Skeletal muscle cell (primary cell): ENCODE results near the gene PRRC2A.
A peak's percentile ranks its signal among the peaks of the same experiment; 100 is the strongest.
"Not testable (repeated sequence)": the region's sequence is repeated elsewhere in the genome, so short reads cannot be mapped to it uniquely, and the experiment has no call there.

Experiments
- DNase-seq: peaks from one replicate; pipeline ENCODE4 v3.0.0-alpha.2; 2010; ENCODE audit warnings: low read depth
- H3K4me3 ChIP-seq: 2 replicates; pipeline ENCODE4 v1.5.1; 2011; ENCODE audit warnings: low read depth, mild to moderate bottlenecking, control low read depth, low read length, moderate library complexity

Gene PRRC2A

DNA sequence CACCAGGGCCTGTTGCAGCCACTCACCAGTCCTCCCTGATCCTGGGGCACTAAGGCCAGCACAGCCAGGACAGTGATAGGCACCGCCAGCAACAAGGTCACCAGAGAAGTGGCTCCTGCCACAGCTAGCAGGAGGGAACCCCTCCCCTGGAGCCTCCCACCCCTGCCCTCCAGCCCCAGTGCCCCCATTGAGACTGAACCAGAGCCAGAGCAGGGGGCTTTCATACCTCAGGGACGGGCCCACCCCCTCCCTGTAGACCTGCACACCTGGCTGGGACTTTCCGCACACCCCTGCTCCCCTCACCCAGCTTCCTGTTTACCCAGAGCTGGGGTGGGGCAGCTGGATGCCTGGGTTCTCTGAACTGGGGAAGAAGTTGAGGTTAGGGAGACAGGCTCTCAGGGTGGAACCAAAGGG lies 38.3 kb upstream of the PRRC2A start, which contains the start of gene LTB:
Gene LTB (minus strand): TSS at position 195 of the 414 bp plus-strand sequence. CDS start 7 bp downstream, at position 188.
- H3K4me3 ChIP-seq = peak within 1 kb of the TSS; percentile 85
- no peak for DNase-seq

- no peak overlapping the region for H3K4me3 ChIP-seq
- no peak for DNase-seq
These were observed 35.0 kb upstream of the PRRC2A start for GRCh38 chr6:31585491-31585890.

GRCh38 chr6:31586008-31586407 lies 34.5 kb upstream of the PRRC2A start, which contains the start of gene LST1:
Gene LST1, plus strand, starts transcription at chr6:31586277. Its CDS starts 1,023 bp downstream, at chr6:31587300.
- H3K4me3 ChIP-seq = no peak within 1 kb of the TSS
- no peak for DNase-seq

DNA sequence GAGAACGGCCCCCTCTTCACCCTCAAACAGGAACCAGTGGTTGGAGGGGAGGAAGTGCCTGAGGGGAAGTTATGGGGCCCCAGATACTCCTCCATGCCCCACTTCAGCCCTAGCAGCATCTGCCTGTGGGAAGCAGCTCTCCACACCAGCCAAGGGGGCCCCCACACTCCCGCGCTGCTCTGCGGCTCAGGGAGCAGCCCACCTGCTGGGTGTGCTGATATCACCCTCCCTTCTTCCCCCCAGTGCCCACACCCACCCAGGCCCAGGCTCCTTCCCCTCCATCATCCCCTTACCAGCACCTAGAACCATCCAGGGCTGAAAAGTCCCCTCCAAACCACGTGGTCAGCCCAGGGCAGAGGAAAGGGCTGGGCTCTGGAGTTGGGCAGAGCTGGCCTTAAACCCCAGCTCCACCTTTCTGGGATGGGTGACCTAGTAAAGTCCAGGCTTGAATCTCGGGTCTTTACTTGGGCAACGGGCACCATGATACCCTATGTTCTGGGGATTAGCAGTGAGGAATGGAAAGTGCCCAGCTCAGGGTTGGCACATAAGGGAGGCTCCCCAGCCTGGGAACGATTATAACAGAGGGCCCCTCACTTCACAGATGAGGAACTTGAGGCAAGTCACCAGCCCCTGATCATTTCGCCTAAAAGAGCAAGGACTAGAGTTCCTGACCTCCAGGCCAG lies 33.8 kb upstream of the PRRC2A start:
- DNase-seq = no peak
- no peak overlapping the region for H3K4me3 ChIP-seq

GRCh38 chr6:31587791-31588777 lies 32.4 kb upstream of the PRRC2A start:
- H3K4me3 ChIP-seq = no peak overlapping the region
- no peak for DNase-seq

DNA sequence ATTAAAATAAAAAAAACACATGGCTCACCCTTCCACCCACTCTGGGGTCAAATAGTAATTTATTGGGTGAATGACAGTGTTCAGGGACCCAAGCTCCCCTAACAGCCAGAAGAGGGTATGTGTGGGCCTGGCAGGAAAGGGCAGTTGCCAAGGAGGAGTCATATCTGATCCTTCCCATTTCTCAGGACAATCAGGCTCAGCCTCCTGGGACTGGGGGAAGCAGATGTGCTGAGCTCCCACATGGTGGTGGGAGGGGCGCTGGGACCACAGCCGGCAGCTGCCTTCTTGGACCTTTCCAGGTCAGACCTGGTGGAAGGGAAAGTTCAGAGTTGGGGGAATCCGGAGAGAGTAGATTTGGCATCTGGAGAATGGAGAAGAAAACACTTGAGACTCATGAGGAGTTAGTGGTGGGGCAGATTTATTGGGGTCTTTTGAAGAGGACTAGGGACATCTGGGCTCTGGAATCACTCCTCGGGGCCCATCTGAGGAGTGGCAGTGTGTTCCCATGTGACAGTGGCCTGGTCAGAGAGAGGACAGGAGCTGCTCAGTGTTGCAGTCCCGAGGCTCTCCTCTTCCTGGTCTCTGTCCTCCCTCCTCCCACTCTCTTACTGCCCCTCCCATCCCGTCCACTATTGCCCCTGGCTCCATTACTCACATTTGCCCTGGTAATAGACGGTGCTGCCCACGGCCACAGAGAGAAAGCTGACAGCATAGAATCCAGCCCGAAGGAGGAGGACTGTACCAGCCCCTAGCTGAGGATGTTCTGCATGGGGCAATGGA lies 31.5 kb upstream of the PRRC2A start:
- DNase-seq = no peak

DNA sequence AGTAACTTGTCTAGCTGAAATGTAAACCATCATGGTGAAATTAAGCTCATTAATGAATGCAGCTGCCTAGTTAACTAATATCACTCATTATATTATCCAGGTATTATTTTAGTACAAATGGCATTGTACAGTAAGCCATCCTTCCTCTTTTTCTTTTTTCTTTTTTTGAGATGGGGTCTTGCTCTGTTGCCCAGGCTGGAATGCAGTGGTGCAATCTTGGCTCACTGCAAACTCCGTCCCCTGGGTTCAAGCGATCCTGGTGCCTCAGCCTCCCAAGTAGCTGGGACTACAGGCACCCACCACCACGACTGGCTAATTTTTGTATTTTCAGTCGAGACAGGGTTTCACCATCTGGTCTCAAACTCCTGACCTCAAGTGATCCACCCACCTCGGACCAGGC lies 29.8 kb upstream of the PRRC2A start:
- DNase-seq, H3K4me3 ChIP-seq: not testable (repeated sequence)

More for the DNA sequence above, 31.5 kb upstream of the PRRC2A start:
- H3K4me3 ChIP-seq = no peak overlapping the region

GRCh38 chr6:31592396-31592771 lies 28.1 kb upstream of the PRRC2A start:
- DNase-seq = no peak
- no peak overlapping the region for H3K4me3 ChIP-seq

GRCh38 chr6:31597006-31597405 lies 23.5 kb upstream of the PRRC2A start:
- no peak overlapping the region for H3K4me3 ChIP-seq
- no peak for DNase-seq

GRCh38 chr6:31607317-31607716 lies 13.2 kb upstream of the PRRC2A start:
- no peak for DNase-seq
- H3K4me3 ChIP-seq = no peak overlapping the region

DNA sequence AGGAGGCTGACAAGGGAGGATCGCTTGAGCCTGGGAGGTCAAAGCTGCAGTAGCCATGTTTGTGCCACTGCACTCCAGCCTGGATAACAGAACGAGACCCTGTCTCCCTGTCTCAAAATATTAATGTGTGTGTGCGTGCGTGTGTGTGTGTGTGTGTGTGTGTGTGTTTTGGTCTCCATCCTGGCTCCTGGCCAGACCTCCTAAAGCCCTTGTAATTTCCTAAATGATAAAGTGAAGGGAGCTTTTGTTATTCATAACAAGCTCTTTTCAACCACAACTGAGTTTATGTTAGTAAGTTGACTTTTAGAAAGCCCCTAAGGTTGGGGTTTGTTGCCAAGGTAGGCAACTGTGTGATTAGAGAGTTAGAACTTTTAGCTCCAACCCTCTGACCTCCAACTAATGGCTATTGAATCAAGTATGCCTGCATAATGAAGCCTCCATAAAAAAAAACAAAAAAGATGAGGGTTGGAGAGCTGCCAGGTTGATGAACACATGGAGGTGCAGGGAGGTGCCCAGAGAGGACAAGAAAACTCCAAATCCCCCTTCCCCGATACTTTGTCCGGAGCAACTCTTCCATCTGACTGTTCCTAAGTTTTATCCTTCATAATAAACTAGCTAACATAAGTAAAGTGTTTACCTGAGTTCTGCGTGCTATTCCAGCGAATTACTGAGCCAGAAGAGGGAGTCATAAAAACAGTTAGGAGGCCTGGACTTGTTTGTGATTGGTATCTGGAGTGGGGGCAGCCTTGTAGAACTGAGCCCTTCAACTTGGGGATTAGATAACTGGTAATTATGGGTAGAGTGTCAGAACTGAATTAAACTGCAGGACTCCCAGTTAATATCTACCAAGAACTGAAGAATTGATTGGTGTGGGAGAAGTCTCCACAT lies 10.8 kb upstream of the PRRC2A start:
- H3K4me3 ChIP-seq = no peak overlapping the region
- DNase-seq = no peak

GRCh38 chr6:31610968-31611367 lies 9.5 kb upstream of the PRRC2A start:
- no peak for DNase-seq
- H3K4me3 ChIP-seq = no peak overlapping the region

DNA sequence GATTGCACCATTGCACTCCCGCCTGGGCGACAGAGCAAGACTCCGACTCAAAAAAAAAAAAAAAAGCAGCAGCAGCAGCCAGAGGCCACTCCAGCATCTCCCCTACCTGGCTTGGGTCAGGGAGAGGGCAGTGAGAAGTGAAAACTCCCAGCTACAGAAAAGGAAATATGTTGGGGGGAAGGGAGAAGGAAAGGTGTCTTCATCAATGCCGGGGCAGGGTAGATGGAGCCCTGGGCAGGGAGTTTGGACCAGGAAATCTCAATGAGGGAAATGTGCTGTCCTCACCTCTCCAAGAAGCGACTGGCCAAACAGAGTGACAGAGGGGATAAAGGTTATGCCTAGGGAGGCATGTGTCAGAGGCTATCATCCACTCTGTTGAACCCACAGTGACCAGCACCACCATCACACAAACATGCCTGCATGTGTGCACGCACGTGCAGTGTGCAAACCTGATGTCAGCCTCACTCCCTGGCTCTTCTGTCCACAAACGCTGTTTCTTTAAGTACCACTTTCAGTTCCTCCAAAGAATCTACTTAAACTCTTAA lies 6.4 kb upstream of the PRRC2A start:
- DNase-seq = no peak
- H3K4me3 ChIP-seq = no peak overlapping the region

DNA sequence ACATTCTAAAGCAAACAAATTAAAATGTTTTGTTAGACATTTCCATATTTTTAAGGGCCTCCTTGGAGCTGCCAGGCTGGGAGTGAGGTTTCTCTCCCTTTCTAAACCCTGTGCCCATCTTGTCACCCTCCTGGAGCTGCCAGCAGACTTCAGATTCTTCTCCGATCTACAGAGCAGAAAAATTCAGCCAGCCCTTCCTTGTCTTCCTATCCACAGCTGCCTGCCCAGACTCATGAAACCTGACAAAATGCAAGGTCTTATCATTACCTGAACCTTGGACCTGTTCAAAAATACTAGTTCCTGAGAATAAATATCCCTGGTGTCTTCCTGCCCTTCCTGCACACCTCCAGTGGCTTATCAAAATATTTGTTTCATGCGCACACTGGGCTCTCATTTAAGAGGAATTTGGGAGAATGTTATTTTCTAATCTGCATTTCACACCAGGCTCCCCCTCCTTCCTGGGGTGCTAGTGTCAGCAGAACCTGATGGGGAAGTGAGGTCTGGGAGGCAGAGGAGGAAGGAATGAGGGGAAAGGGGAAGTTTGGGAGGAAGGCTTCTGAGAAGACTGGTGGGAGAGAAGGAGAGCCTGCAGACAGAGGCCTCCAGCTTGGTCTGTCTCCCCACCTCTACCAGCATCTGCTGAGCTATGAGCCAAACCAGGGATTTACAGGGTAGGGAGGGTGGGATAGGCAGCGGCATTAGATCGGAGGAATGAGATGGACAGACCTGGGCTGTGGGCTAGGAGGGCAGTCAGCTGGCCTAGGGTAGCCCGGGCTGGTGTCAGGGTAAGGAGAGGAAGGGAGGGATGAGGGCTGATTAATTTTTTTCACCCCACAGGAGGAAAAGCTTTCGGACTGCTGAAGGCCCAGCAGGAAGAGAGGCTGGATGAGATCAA lies 5.6 kb upstream of the PRRC2A start, which contains the start of gene AIF1:
Gene AIF1 (plus strand): TSS at position 551 of the 895 bp plus-strand sequence. CDS start 96 bp downstream, at position 647.
- H3K4me3 ChIP-seq = no peak within 1 kb of the TSS
- no peak for DNase-seq

DNA sequence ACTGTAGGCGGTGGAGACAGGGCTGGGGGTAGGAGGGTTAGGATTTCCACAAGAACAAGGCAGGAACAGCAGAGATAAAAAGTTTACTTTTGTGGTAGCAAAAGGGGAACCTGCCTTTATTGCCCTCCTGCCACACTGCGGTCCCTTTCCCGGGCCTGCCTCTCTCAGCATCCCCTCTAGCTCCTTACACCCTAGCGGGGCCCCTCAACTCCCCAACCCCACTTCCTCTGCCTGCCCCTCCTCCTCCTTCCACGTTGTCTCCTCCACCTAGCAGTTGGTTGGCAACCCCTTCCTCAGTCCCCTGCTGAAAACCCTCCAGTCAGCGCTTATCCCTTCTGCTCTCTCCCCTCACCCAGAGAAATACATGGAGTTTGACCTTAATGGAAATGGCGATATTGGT lies 4.8 kb upstream of the PRRC2A start:
- H3K4me3 ChIP-seq = no peak overlapping the region
- DNase-seq = no peak

GRCh38 chr6:31617010-31617409 lies 3.5 kb upstream of the PRRC2A start:
- DNase-seq = no peak
- no peak overlapping the region for H3K4me3 ChIP-seq

GRCh38 chr6:31619805-31620585 lies 520 bp upstream of the PRRC2A start:
- H3K4me3 ChIP-seq = peak overlapping the region; percentile 84
- peak; percentile 99 for DNase-seq
